Measurements from ENCODE around the gene ENTPD7. TPM values are rescaled to one million over a fixed set of nuclear protein-coding genes. Genes with fewer than 3 reads are reported as not detected.

ENTPD7 gene
- total RNA-seq, 1 donor from 2014 or later: 2.7 TPM

DNA sequence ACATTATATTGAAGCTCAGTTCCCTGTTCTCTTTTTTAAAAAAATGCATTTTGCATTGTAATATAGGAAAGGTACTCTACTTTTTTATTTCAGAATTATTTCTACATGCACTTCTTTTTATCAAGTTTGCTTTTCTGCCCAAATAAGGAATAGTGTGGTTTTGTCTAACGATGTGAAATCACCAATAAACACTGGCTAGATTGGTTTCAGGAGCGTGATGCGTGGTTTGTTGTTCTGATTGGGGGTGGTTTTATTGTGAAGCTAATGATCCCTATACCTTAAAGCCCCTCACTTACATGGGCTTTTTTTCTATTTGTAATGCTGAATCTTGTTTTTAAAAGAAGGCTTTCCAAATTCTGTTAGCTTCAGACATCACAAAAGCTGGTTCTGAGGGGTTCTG is 17.6 kb downstream of the ENTPD7 start:
- ATAC-seq: no peak
- intact Hi-C loops (cut with micrococcal nuclease): no loop called here

DNA sequence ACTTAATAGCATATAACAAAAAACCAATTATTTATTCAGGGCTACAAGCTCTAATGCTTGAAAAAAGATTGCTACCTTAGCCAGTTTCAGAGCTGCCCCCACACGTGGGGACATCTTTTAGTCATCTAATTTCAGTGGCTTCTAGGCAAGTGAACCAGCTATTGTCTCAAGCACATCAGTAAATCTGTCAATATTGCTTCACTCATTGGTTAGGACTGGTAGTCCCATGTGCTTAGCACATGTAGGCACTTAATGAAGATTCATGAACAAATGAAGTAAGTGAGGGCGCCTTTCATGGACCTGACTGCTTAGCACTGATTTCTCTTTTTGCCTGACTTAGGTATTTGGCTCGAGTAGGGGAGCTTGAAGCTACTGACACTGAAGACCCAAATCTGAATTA is 19.6 kb downstream of the ENTPD7 start:
- no peak for DNase-seq
- intact Hi-C loops (cut with micrococcal nuclease): no loop called here
- no peak for ATAC-seq

More for the DNA sequence above, 17.6 kb downstream of the ENTPD7 start:
- DNase-seq: no peak

DNA sequence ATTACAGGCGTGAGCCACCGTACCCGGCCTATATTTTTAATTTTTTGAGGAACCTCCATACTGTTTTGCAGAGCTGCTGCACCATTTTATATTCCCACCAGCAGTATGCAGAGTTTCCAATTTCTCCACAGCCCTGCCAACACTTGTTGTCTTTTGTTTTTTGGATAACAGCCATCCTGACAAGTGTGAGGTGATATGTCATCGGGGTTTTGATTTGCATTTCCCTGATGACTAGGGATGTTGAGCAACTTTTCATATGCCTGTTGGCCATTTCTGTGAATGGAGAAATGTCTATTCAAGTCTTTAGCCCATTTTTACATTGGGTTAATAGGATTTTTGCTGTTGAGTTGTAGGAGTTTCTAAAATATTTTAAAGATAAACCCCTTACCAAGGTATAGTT is 22.2 kb downstream of the ENTPD7 start:
- DNase-seq: no peak
- intact Hi-C loops (cut with micrococcal nuclease): no loop called here
- ATAC-seq: peak; percentile 94

- intact Hi-C loops (cut with micrococcal nuclease): no loop called here
- ATAC-seq (no peak), DNase-seq (no peak)
Observed at GRCh38 chr10:99682032-99682431, 22.7 kb downstream of the ENTPD7 start.

GRCh38 chr10:99682752-99683151 is 23.4 kb downstream of the ENTPD7 start:
- intact Hi-C loops (cut with micrococcal nuclease): no loop called here
- DNase-seq (no peak), ATAC-seq (no peak)

- ATAC-seq: peak; percentile 43
- intact Hi-C loops (cut with micrococcal nuclease): no loop called here
- DNase-seq: no peak
Observed at GRCh38 chr10:99685597-99685967, 26.3 kb downstream of the ENTPD7 start.

- ATAC-seq (no peak), DNase-seq (no peak)
- intact Hi-C loops (cut with micrococcal nuclease): no loop called here
Observed at GRCh38 chr10:99689461-99689860, 30.2 kb downstream of the ENTPD7 start.

GRCh38 chr10:99693933-99694583 is 34.7 kb downstream of the ENTPD7 start:
- ATAC-seq: no peak
- no peak for DNase-seq
- intact Hi-C loops (cut with micrococcal nuclease): no loop called here

- intact Hi-C loops (cut with micrococcal nuclease): no loop called here
- ATAC-seq (no peak), DNase-seq (no peak)
Observed at GRCh38 chr10:99695761-99696160, 36.5 kb downstream of the ENTPD7 start.

DNA sequence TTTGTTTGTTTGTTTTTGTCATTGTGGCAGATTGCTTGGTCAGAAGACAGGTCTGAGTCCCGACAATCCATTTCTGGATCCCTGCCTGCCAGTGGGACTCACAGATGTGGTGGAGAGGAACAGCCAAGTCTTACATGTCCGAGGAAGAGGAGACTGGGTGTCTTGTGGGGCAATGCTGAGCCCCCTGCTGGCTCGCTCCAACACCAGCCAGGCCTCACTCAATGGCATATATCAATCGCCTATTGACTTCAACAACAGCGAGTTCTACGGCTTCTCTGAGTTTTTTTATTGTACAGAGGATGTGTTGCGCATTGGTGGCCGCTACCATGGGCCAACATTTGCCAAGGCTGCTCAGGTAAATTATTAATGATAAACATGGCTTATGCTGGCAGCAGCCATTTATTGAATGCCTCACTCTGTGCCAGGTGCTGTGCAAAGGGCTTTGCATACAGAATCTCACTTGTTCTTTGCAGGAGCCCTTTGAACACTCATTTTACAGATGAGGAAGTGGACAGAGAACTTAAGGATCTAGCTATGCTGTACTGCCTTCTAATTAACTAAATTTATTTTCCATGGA is 39.3 kb downstream of the ENTPD7 start:
- intact Hi-C loops (cut with micrococcal nuclease): no loop called here
- no peak for ATAC-seq
- DNase-seq: no peak

GRCh38 chr10:99700649-99701048 is 41.3 kb downstream of the ENTPD7 start:
- intact Hi-C loops (cut with micrococcal nuclease): no loop called here
- ATAC-seq (no peak), DNase-seq (no peak)

DNA sequence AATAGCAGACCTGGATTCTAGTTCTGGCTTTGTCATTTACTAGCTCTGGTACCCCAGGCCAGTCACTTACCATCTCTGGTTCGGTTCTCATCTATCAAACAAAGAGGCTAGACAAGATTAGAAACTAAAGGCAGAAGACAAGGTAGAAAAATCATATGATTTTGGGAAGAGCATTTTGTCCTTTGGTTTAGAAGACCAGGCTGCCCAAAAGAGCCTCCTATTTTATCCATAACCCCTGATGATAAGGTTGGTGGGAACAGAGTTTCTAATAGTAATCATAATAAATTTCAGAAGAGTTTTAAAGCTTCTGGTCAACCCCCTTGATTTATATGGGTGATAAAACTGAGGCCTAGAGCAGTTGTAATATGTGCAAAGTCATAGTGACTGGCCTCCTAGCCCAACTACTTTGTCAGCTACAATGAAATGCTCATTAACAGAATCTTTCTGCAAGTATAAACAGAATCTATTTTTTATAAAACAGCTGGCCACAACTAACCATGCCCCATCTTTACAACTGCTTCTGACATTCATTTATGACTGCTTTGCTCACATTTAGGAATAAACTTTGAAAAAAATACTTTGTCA is 49.2 kb downstream of the ENTPD7 start:
- ATAC-seq: no peak
- intact Hi-C loops (cut with micrococcal nuclease): no loop called here
- DNase-seq: no peak

DNA sequence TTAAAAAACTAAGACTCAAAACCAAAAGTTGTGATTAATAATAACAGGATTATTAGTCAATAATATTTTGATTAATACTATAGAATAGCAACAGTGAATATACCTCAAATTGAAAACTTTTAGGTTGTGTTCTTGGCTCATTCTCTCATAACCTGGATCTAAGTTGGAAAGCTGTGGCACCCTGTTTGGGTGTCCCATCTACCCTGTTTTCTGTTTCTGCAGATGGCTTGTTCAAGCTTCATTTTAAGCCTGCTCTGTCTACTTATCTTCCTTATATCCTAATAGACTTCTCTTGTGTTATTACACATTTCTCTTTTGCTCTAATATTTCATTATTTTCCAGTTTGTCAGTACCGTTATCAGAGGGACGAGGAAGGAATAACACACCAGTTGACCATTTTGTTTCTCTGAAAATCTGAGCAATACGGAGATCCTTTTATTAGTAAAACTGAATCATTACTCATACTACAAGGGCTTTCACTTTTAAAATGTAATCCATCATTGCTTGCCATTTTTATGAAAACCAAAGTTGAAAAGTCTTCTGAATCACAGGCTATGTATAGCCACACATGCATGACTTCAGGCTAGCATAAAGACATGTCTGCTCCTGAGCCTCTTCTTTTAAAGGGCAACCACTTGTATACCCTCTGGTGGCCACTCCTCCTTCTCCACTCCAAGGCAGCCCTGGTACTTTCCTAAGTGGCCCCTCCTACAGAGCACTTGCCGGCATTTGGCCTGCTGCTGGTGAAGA is 50.3 kb downstream of the ENTPD7 start:
- peak; percentile 56 for ATAC-seq
- no peak for DNase-seq
- intact Hi-C loops (cut with micrococcal nuclease): loop anchor here (10.0 kb wide), 1 partner anchor 275 kb away; the partner anchor contains the start of gene GOT1

DNA sequence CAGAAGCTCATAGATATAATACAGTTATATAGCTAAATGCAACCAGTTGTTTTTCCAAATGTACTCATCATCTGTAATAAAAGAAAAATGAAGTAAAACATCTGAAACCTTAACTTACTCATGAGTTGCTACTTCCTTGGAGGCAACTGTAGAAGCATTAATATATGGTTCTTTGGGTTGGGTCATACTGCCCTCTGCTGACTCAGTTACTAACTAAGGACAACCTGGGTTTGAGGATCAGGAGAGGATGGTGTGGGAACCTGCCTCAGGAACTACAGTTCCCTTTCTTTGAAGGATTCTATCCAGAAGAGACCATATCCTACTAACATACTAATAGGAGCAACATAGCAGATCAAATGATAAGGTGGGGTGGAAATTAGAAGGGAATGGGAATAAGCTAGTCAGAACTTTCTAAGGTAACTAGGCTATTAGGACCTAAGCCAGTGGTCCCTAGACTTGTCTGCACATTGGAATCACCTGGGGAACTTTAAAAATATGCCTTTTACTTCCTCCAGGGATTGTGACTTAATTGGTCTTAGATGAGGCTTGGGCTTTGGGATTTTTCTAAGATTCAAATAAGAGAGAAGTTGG is 51.9 kb downstream of the ENTPD7 start:
- intact Hi-C loops (cut with micrococcal nuclease): loop anchor here (10.0 kb wide), 1 partner anchor 276 kb away; the partner anchor contains the start of gene GOT1
- ATAC-seq (peak; percentile 71), DNase-seq (no peak)

DNA sequence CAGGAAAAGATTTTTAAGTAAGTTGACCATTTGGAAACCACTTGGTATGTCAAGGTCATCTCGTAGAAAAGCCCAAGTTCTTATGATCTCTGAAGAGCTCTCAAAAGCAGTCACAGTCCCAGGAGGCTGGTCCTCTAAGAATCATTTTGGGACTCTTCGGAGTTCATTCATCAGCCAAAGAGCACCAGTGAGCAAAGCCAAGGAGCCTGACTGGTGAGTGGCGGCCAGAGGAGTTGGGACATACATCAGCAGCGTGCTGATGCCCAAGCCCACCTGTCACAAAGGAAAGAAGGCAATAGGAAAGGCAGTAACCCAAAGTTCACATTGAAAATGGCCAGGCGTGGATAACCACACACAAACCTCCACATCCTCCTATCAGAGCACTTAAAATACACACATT is 55.1 kb downstream of the ENTPD7 start:
- intact Hi-C loops (cut with micrococcal nuclease): loop anchor here (10.0 kb wide), 1 partner anchor 280 kb away; the partner anchor contains the start of gene GOT1
- DNase-seq (no peak), ATAC-seq (no peak)

- ATAC-seq: no peak
Observed at GRCh38 chr10:99720387-99720786, 61.1 kb downstream of the ENTPD7 start.

GRCh38 chr10:99730026-99730425 is 70.7 kb downstream of the ENTPD7 start:
- no peak for ATAC-seq
- intact Hi-C loops (cut with micrococcal nuclease): no loop called here
- DNase-seq: no peak

More at GRCh38 chr10:99720387-99720786, 61.1 kb downstream of the ENTPD7 start:
- DNase-seq: no peak
- intact Hi-C loops (cut with micrococcal nuclease): no loop called here

- ATAC-seq (no peak), DNase-seq (no peak)
- intact Hi-C loops (cut with micrococcal nuclease): no loop called here
Observed at GRCh38 chr10:99731306-99732032, 72.2 kb downstream of the ENTPD7 start.
